ENCODE results near the gene KRTAP3-3. TPM values are rescaled to one million over a fixed set of nuclear protein-coding genes. Genes with fewer than 3 reads are reported as not detected.

The KRTAP3-3 gene
- total and polyA plus RNA-seq, 8 donors, result 0.30 TPM; not detected in 7

- no peak for DNase-seq
- H3K9me3 ChIP-seq, result no peaks in the 10 kb centered on the region
- H3K36me3 ChIP-seq, result no peaks in the 10 kb centered on the region
- H3K27ac ChIP-seq, result peak overlapping the region in 2 of 4 donors; percentile 28 to 53
- FAIRE-seq, result no peak
- intact Hi-C loops (cut with DNase I), result no loop called here
- H3K4me3 ChIP-seq, result no peak overlapping the region
- ATAC-seq, result no peak
- H3K27me3 ChIP-seq, result peaks cover 0 to 3% (median 0%) of the 10 kb centered on the region in 4 donors
- 92% methylated on average over 2 of the region's 2 CpGs for WGBS, 2 donors
- no peak for TF ChIP-seq CTCF (IDR thresholded peaks at IDR 0.05)
- peaks cover 0 to 2% (median 0%) of the 10 kb centered on the region in 3 donors for H3K4me1 ChIP-seq
These were observed 41.8 kb downstream of the KRTAP3-3 start for GRCh38 chr17:40952154-40952553.

GRCh38 chr17:40951011-40951622 lies 42.8 kb downstream of the KRTAP3-3 start:
- no peak for FAIRE-seq
- no peak for TF ChIP-seq CTCF (IDR thresholded peaks at IDR 0.05)
- no peaks in the 10 kb centered on the region for H3K9me3 ChIP-seq
- intact Hi-C loops (cut with DNase I), result no loop called here
- ATAC-seq, result no peak
- no peaks in the 10 kb centered on the region for H3K4me1 ChIP-seq
- no peak overlapping the region for H3K4me3 ChIP-seq
- DNase-seq, result no peak
- 92 to 96% methylated on average over 2 of the region's 2 CpGs for WGBS, 2 donors
- no peak overlapping the region for H3K27ac ChIP-seq
- H3K27me3 ChIP-seq, result peaks cover 0 to 3% (median 0%) of the 10 kb centered on the region in 4 donors
- no peaks in the 10 kb centered on the region for H3K36me3 ChIP-seq

DNA sequence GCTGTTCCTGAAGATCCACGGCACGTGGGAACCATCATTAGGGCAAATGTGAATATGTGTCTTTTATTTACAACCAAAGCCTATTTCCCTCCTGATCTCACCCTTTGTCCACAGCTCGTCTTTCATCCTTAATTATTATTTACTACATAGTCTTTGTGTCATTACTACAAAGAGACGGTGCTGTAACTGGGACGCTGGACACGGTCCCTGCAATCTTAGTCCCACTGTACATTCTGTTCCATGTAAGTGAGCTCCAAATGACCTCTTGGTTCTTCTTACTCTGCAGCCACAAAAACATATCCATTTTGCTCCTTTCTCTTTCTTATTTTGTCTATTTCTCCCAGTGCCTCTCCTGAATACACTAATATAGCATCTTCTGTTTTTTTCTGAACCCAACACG lies 43.8 kb downstream of the KRTAP3-3 start:
- DNase-seq (no peak), ATAC-seq (no peak), FAIRE-seq (no peak)
- Histone ChIP-seq H3K27me3 (peaks cover 0 to 3% (median 0%) of the 10 kb centered on the region in 4 donors), H3K27ac (no peak overlapping the region), H3K9me3 (no peaks in the 10 kb centered on the region), H3K4me1 (no peaks in the 10 kb centered on the region), H3K36me3 (no peaks in the 10 kb centered on the region), H3K4me3 (no peak overlapping the region)
- 68 to 78% methylated on average over 7 of the region's 7 CpGs for WGBS, 2 donors
- intact Hi-C loops (cut with DNase I), result no loop called here
- no peak for TF ChIP-seq CTCF (IDR thresholded peaks at IDR 0.05)

- intact Hi-C loops (cut with DNase I), result no loop called here
- 9 to 11% methylated on average over 10 of the region's 10 CpGs for WGBS, 2 donors
- Histone ChIP-seq H3K4me3 (no peak overlapping the region), H3K27me3 (peaks cover 0 to 3% (median 0%) of the 10 kb centered on the region in 4 donors), H3K36me3 (no peaks in the 10 kb centered on the region), H3K4me1 (no peaks in the 10 kb centered on the region), H3K27ac (no peak overlapping the region), H3K9me3 (no peaks in the 10 kb centered on the region)
- FAIRE-seq (no peak), DNase-seq (no peak), ATAC-seq (no peak)
- no peak for TF ChIP-seq CTCF (IDR thresholded peaks at IDR 0.05)
These were observed 44.5 kb downstream of the KRTAP3-3 start for GRCh38 chr17:40949418-40949817.

- Histone ChIP-seq H3K27me3 (peaks cover 0 to 2% (median 0%) of the 10 kb centered on the region in 4 donors), H3K36me3 (no peaks in the 10 kb centered on the region), H3K27ac (no peak overlapping the region), H3K9me3 (no peaks in the 10 kb centered on the region), H3K4me1 (no peaks in the 10 kb centered on the region), H3K4me3 (no peak overlapping the region)
- 52 to 74% methylated on average over 2 of the region's 2 CpGs for WGBS, 2 donors
- FAIRE-seq (no peak), DNase-seq (no peak), ATAC-seq (no peak)
- intact Hi-C loops (cut with DNase I), result no loop called here
- TF ChIP-seq CTCF (IDR thresholded peaks at IDR 0.05), result no peak
These were observed 46.0 kb downstream of the KRTAP3-3 start for GRCh38 chr17:40947929-40948328.

Measured in pancreas (tissue), 10 donors.